Adrenal gland (tissue), 5 donors: ENCODE results near the gene TEDC2.

Experiments used
- CTCF ChIP-seq, 6 experiments: fragments of 450-650 bp in 4 of 6; fragments of 200-600 bp in 2 of 6; sonication (generic) in 1 of 6; IDR thresholded peaks; 1 replicate in 5 of 6; 2 replicates in 1 of 6; pipeline versions ENCODE4 v1.5.1 to v1.8.0; 2016 to 2021; ENCODE audit warnings: antibody characterized with exemption in 6 of 6, mild to moderate bottlenecking in 2 of 6, moderate library complexity in 1 of 6
- POLR2A ChIP-seq, 2 donors: fragments of 450-650 bp; IDR thresholded peaks; one replicate each; pipeline ENCODE4 v1.6.1; 2017; ENCODE audit warnings: antibody characterized with exemption in 2 of 2, mild to moderate bottlenecking in 2 of 2, moderate library complexity in 1 of 2
- donor health status: DM: no; HTN: no; CAD: no.

- TF ChIP-seq CTCF (IDR thresholded peaks at IDR 0.05) (peak in 1 of 6 experiments; percentile 18), POLR2A (IDR thresholded peaks at IDR 0.05) (no peak)
Measured at GRCh38 chr16:2465653-2466415, 5.9 kb downstream of the TEDC2 start.
